Esophagus squamous epithelium (tissue), 5 donors: ENCODE results near the gene DGUOK. TPM values are rescaled to one million over a fixed set of nuclear protein-coding genes. Genes with fewer than 3 reads are reported as not detected.
A peak's percentile ranks its signal among the peaks of the same experiment; 100 is the strongest.

Source experiments
- DNase-seq: peaks from one replicate; lab custom pipeline; 2025; lab: John Stamatoyannopoulos, UW
- H3K27ac ChIP-seq, 4 donors: fragments of 200-600 bp; sonication (generic); one replicate each; pipeline ENCODE4 v1.5.1; 2016 to 2019; ENCODE audit warnings: mild to moderate bottlenecking in 1 of 4
- H3K27me3 ChIP-seq, 4 donors: fragments of 200-600 bp; sonication (generic); 1 replicate in 3 of 4; 2 replicates in 1 of 4; pipeline versions ENCODE4 v1.5.1 to v1.6.0; 2017 to 2021; ENCODE audit warnings: antibody characterized with exemption in 1 of 4
- H3K36me3 ChIP-seq, 3 donors: fragments of 200-600 bp; sonication (generic); one replicate each; pipeline ENCODE4 v1.5.1; 2016 to 2019
- H3K4me1 ChIP-seq, 3 donors: fragments of 200-600 bp; sonication (generic); one replicate each; pipeline ENCODE4 v1.5.1; 2017 to 2019
- H3K4me3 ChIP-seq, 4 donors: fragments of 200-600 bp; sonication (generic); 1 replicate in 3 of 4; 2 replicates in 1 of 4; pipeline ENCODE4 v1.5.1; 2016 to 2019; ENCODE audit warnings: mild to moderate bottlenecking in 2 of 4, moderate library complexity in 1 of 4
- H3K9me3 ChIP-seq, 3 donors: fragments of 200-600 bp; sonication (generic); one replicate each; pipeline ENCODE4 v1.5.1; 2016 to 2019
- CTCF ChIP-seq, 6 experiments: fragments of 450-650 bp in 4 of 6; fragments of 200-600 bp in 2 of 6; sonication (generic) in 2 of 6; IDR thresholded peaks; one replicate each; pipeline ENCODE4 v1.5.1; 2016 to 2019; ENCODE audit warnings: antibody characterized with exemption in 6 of 6, mild to moderate bottlenecking in 4 of 6, moderate library complexity in 4 of 6
- POLR2A ChIP-seq, 4 donors: fragments of 450-650 bp; IDR thresholded peaks; one replicate each; pipeline ENCODE4 v1.6.1; 2017; ENCODE audit warnings: antibody characterized with exemption in 4 of 4, mild to moderate bottlenecking in 4 of 4, moderate library complexity in 3 of 4
- WGBS, 2 donors: methylation state at CpG; one replicate each; pipeline ENCODE4 v1.1.5; 2018; 5-methylcytosine and 5-hydroxymethylcytosine counted together
- intact Hi-C: fragments of 100-400 bp; cut with DNase I; formaldehyde crosslinking; loops from one replicate; pipeline ENCODE4 v1.15.0; 2022
- total RNA-seq, 4 donors: library from RNA; depleted of rRNA; stranded (reverse); fragments of >200 nt; gene quantifications; one replicate each; pipeline ENCODE4 v1.1.0, GENCODE V29; 2016
- donor health status: DM: yes; HTN: yes; CAD: no.

The DGUOK gene
- total RNA-seq, 4 donors from 2014 or later: 23.5 to 53.4 (median 40.2) TPM

GRCh38 chr2:73980566-73980965, 53.9 kb downstream of the DGUOK start:
- Histone ChIP-seq H3K27ac (peak overlapping the region; percentile 78 to 99 (median 97)), H3K36me3 (no peaks in the 10 kb centered on the region), H3K9me3 (no peaks in the 10 kb centered on the region), H3K4me1 (peaks cover 36 to 64% (median 46%) of the 10 kb centered on the region in 3 donors), H3K27me3 (no peaks in the 10 kb centered on the region), H3K4me3 (peak overlapping the region; percentile 30 to 64 (median 46))
- TF ChIP-seq POLR2A (IDR thresholded peaks at IDR 0.05) (no peak), CTCF (IDR thresholded peaks at IDR 0.05) (no peak)
- intact Hi-C loops: loop anchor here (5.0 kb wide), 1 partner anchor 53 kb away; the partner anchor contains the start of gene DGUOK
- WGBS, 2 donors: 46 to 83% methylated on average over 2 of the region's 2 CpGs
- DNase-seq: no peak

GRCh38 chr2:73981081-73982001, 54.7 kb downstream of the DGUOK start:
- DNase-seq: no peak
- peaks cover 44 to 69% (median 54%) of the 10 kb centered on the region in 3 donors for H3K4me1 ChIP-seq
- no peaks in the 10 kb centered on the region for H3K9me3 ChIP-seq
- H3K4me3 ChIP-seq: peak overlapping the region; percentile 30 to 64 (median 46)
- intact Hi-C loops: loop anchor here (5.0 kb wide), 1 partner anchor 54 kb away; the partner anchor contains the start of gene DGUOK
- TF ChIP-seq POLR2A (IDR thresholded peaks at IDR 0.05): no peak
- peak in 2 of 6 experiments; percentile 10 to 22 for TF ChIP-seq CTCF (IDR thresholded peaks at IDR 0.05)
- WGBS, 2 donors: 9 to 11% methylated on average over 23 to 29 of the region's 31 CpGs
- no peaks in the 10 kb centered on the region for H3K36me3 ChIP-seq
- no peaks in the 10 kb centered on the region for H3K27me3 ChIP-seq
- H3K27ac ChIP-seq: peak overlapping the region; percentile 78 to 99 (median 97)

- DNase-seq: no peak
- H3K4me1 ChIP-seq: peaks cover 49 to 78% (median 59%) of the 10 kb centered on the region in 3 donors
- whole genome bisulfite sequencing, 2 donors: 49 to 54% methylated on average over 7 of the region's 7 CpGs
These were observed 55.5 kb downstream of the DGUOK start for GRCh38 chr2:73982140-73982617.

GRCh38 chr2:73983322-73984202, 56.9 kb downstream of the DGUOK start:
- DNase-seq: no peak
- peaks cover 63 to 91% (median 69%) of the 10 kb centered on the region in 3 donors for H3K4me1 ChIP-seq
- H3K27ac ChIP-seq: peak overlapping the region; percentile 91 to 99 (median 97)
- peak in 1 of 6 experiments; percentile 25 for TF ChIP-seq CTCF (IDR thresholded peaks at IDR 0.05)
- peak in 1 of 4 donors; percentile 47 for TF ChIP-seq POLR2A (IDR thresholded peaks at IDR 0.05)
- no peaks in the 10 kb centered on the region for H3K36me3 ChIP-seq
- no peaks in the 10 kb centered on the region for H3K9me3 ChIP-seq
- WGBS, 2 donors: 20 to 24% methylated on average over 22 to 29 of the region's 35 CpGs
- intact Hi-C loops: loop anchor here (5.0 kb wide), 1 partner anchor 56 kb away; the partner anchor contains the start of gene DGUOK
- peak overlapping the region; percentile 71 to 89 (median 78) for H3K4me3 ChIP-seq
- no peaks in the 10 kb centered on the region for H3K27me3 ChIP-seq

More at GRCh38 chr2:73982140-73982617, 55.5 kb downstream of the DGUOK start:
- peak overlapping the region; percentile 78 to 99 (median 97) for H3K27ac ChIP-seq
- no peak for TF ChIP-seq POLR2A (IDR thresholded peaks at IDR 0.05)
- TF ChIP-seq CTCF (IDR thresholded peaks at IDR 0.05): no peak
- intact Hi-C loops: loop anchor here (5.0 kb wide), 1 partner anchor 55 kb away; the partner anchor contains the start of gene DGUOK
- H3K4me3 ChIP-seq: peak overlapping the region in 3 of 4 donors; percentile 46 to 64 (median 46)
- H3K9me3 ChIP-seq: no peaks in the 10 kb centered on the region
- H3K27me3 ChIP-seq: no peaks in the 10 kb centered on the region
- H3K36me3 ChIP-seq: no peaks in the 10 kb centered on the region
